SIG-M5 (cell line): Measurements from ENCODE around the gene PRSS16.
"Not testable (repeated sequence)": the region's sequence is repeated elsewhere in the genome, so short reads cannot be mapped to it uniquely, and the experiment has no call there.

Experiments used
- DNase-seq: peaks from one replicate; lab custom pipeline; 2025; lab: John Stamatoyannopoulos, UW

PRSS16 gene

DNA sequence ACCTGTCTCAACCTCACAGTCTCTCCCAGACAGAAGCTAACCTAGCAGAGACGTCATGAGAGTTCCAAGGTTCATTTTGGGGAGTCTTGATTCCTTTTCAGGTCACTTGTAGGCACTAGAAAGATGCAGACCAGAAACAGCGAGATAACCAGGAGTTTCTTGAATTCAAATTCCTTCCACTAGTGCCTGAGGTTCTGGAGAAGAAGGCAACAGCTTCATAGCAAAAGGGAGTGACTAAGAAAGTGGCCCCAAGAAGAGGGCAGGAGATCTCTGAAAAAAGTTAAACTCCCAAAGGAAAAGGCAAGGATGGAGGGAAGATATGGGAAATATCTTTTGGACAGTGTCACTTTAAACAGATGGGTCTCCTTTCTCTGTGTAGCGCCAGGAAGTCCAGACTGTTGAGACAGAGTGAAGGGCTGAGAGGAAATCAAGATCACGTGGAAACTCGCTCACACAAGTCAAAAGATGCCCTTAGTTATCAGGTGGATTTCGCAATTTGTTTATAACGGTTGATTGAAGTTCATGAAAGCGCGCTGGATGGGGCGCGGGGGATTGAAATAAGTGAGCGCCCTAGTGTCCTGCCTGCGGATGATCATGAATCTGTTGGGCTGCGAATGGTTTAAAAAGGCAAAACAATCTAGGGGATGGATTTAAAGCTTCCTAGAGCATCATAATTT, 4.8 kb upstream of the PRSS16 start:
- DNase-seq = no peak

DNA sequence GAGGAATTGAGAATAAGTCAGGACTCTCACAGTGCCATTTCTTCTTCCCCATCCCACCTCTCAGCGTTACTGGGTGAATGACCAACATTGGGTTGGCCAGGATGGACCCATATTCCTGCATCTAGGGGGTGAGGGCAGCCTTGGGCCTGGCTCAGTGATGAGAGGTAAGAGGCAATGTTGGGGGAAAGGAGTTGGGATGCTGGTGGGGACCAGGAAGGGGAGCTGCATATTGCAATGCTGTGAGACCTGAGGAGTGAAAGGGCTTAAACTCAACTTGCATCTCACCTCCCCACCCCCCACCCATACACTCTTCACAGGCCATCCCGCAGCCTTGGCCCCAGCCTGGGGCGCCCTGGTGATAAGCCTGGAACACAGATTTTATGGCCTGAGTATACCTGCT, 1.3 kb downstream of the PRSS16 start:
- DNase-seq = no peak

DNA sequence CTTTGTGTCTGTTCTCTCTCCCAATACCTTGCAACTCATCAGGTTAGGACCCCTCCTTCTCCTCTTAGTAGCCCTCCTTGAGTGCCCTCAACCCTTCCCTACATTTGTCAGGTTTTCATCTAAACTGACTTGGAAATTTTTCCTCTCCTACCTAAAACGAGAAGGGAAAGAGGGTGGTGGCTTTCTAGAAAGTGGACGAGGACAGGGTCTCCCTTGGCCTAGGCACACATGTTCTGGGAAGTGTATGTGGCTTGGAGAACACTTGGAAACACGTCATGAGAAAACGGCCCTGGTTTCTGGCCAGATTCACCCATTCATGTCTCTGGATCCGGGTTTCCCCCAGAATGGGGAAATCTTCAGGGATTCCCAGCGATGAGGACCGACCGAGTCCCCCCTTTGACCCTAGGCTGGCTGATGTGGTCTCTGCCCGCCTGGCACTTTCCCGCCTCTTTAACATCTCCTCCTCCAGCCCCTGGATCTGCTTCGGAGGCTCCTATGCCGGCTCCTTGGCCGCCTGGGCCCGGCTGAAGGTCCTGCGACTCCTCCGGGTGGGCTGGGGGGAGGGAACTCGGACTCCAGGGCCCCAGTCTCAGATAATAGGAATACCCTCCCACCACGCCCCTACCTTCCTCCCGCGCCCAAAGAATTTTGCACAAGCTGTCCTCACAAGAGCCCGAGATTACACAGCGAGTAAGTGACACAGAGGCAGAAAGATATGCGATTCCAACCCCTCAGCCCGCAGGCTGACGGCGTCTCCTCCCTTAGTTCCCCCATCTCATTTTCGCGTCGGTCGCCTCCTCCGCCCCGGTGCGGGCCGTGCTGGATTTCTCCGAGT, 3.0 kb downstream of the PRSS16 start:
- DNase-seq = no peak

DNA sequence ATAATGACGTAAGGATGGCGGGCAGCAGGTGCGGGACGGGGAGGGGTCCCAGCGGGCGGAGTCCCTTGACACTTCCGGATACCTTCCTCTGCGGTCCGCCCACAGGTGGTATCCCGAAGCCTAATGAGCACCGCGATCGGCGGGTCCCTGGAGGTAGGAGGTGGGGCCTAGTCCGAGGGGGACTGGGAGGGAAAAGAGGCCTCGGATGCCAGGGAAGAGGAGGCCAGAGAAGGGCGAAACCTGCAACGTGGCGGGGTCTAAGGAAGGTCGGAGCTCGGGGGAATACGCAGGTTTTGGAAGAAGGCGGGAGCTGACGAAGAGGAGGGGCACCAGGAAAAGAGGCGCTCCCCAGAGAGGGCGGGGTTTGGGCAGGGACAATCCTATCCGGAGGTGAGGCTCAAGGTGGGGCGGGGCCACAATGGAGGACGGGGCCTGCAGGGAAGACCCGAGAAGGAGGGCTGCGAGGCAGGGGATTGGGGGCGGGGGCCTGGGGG, 3.7 kb downstream of the PRSS16 start:
- DNase-seq = no peak

DNA sequence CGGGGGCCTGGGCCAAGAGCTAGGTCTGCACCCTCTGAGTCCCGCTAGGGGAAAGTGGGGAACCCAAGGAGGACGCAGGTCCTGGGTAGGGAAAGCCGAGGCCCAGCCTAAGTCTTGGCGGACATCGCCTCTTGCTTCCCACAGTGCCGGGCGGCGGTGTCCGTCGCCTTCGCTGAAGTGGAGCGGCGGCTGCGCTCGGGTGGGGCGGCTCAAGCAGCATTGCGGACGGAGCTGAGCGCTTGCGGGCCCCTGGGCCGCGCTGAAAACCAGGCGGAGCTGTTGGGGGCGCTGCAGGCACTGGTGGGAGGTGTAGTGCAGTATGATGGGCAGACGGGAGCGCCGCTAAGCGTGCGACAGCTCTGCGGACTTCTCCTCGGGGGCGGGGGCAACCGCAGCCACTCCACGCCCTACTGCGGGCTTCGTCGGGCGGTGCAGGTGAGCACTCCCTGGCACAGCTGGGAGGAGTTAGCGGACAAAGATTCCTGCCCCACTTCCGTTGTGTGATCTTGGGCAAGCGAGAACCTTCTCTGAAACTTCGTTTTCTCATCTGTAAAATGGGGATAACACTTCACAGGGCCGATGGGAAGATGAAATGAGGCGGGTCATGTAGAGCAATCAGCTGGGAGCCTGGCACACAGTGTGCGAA, 4.2 kb downstream of the PRSS16 start:
- peak; percentile 30 for DNase-seq

DNA sequence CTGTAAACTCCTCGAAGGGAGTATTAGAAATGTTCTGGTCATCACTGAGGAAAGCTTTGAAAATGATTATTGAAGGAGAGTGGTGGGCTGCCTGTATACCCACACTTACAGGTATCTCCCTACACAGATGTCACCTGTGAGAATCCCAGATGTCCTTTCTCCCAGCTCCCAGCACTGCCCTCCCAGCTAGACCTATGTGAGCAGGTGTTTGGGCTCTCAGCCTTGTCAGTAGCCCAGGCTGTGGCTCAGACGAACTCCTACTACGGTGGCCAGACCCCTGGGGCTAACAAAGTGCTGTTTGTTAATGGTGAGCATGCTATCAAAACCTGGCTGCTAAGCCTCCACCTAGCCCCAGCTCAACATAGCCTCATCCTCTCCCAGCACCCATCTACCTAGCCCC, 7.1 kb downstream of the PRSS16 start:
- DNase-seq = no peak

DNA sequence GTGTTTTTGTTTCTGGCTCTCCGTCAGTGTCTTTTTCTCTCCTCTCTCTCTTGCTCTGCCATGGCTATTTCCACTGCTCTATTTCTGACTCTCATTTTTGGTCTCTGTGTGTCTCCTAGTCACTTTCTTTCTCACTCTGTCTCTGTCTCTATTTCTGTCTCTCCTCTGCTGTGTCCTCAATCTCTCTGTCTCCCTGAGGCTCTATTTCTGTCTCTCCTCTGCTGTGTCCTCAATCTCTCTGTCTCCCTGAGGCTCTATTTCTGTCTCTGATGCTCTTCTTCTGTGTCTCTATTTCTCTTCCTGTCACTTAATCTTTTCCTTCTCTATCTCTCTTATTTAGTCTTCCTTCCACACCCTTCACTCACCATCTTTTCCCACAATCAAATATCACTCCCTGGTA, 8.4 kb downstream of the PRSS16 start:
- no peak for DNase-seq

DNA sequence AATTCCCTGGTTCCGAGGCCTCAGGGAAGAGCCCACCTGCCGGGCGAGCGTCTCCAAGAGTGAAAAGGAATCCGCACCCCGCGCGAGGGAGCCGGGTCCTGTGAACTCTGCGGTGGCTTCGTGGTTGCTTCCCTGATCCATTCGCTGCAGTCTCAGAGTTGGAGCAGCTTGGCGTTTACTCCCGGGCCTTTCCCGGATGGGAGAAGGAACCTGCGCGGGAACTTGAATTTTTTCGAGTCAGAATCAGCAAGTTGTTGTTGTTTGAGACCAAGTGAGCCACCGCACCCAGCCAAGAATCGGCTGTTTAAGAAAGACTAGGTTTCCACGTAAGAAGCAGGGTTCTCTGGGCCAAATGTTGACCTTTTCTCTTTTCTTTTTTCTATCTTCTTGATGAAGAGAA, 12.9 kb downstream of the PRSS16 start:
- DNase-seq = no peak

DNA sequence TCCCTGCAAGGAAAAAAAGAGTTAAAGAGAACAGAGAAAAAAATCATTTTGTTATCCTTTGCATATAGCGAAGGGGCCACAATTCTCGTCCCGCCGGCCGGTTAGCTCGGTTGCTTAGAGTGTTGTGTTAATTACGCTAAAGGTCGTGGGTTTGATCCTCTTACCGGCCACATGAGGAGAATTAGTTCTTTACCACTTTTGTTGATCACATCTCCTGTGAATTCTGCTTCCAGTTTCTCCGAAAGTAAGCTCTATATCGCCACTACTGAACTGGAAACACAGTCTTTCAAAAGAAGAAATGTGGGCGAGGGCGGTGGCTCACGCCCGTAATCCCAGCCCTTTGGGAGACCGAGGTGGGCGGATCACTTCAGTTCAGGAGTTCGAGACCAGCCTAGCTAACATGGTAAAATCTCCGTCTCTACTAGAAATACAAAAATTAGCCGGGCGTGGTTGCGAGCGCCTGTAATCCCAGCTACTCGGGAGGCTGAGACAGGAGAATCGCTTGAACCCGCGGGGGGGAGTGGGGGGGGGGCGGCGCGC, 13.4 kb downstream of the PRSS16 start:
- no peak for DNase-seq

DNA sequence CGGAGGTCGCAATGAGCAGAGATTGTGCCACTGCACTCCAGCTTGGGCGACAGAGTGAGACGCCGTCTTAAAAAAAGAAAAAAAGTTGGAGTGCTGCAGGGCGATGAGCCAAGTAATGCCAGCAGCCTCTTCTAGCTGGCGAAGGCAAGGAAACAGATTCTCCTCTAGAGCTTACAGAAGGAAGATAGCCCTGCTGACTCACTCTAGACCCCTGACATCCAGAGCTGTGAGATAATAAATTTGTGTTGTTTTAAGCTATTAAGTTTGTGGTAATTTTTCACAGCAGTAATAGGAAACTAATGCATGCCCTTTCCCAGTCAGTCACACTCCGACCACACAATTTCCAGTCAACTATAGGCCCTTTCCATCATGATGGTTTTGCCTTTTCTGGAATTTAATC, 16.4 kb downstream of the PRSS16 start:
- DNase-seq = no peak

DNA sequence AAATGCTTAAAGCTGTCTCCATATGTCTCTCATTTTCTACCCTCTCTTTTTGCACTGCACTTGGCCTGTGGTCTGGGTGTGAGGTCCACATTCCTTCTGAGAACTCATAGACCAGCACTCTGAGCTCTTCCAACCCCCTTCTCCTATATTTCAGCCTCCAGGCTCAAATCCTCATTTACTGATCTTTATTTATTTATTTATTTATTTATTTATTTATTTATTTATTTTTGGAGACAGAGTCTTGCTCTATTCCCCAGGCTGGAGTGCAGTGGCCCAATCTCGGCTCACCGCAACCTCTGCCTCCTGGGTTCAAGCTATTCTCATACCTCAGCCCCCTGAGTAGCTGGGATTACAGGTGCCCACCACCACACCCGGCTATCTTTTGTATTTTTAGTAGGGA, 19.5 kb downstream of the PRSS16 start:
- not testable (repeated sequence) for DNase-seq

DNA sequence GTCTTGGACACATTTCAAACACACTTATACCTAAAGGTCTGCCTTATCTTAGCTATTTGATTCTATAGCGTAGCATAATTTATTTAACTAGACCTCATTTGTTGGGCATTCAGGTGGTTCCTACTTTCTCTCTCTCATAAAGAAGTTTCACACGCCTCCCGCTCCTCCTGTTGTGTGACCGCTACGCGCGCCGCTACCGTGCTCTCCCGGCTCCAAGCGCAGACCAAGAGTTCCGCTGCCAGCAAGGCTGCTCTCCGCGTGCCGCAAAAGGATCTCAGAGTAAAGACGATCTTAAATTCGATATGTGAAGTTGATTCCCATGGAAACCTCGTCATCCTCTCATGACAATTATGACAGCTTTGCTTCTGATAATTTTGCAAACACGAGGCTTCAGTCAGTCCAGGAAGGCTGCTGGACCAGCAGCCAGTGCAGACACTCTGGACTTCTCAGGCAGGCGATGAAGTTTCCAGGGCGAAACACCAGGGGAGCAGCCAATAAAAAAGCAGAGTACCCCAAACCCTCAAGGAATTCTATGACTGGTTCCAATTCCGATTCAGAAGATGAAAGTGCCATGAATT, 20.4 kb downstream of the PRSS16 start:
- no peak for DNase-seq

DNA sequence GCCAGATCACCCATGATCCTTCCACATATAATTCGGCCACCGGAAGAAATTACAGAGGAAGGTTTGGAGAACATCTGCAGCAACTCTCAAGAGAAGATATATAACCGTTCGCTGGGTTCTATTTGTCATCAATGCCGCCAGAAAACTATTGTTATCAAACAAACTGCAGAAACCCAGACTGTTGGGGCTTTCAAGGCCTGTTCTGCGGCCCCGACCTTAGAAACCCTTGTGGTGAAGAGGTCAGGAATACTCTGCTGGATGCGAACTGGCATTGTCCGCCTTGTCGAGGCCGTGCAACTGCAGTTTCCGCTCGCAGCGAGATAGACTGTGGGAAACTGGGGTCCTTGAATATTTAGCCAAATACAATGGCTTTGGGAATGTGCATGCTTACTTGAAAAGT, 21.3 kb downstream of the PRSS16 start:
- DNase-seq = no peak

DNA sequence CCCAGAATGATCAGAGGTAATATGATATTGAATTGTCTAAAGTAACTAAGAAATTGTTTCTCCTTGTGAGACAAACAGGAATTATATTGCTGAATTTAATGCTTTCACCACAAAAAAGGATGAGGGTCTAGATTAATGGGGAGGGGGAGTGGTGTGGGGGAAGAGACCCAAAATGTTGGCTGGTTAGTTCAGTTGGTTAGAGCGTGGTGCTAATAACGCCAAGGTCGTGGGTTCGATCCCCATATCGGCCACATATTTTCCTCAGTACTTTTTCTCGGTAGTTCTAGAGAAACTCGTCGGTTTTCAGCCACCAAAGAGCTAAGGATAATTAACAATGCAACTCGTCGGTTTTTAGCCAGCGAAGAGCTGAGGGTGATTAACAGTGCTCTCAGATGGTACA, 26.3 kb downstream of the PRSS16 start:
- no peak for DNase-seq

DNA sequence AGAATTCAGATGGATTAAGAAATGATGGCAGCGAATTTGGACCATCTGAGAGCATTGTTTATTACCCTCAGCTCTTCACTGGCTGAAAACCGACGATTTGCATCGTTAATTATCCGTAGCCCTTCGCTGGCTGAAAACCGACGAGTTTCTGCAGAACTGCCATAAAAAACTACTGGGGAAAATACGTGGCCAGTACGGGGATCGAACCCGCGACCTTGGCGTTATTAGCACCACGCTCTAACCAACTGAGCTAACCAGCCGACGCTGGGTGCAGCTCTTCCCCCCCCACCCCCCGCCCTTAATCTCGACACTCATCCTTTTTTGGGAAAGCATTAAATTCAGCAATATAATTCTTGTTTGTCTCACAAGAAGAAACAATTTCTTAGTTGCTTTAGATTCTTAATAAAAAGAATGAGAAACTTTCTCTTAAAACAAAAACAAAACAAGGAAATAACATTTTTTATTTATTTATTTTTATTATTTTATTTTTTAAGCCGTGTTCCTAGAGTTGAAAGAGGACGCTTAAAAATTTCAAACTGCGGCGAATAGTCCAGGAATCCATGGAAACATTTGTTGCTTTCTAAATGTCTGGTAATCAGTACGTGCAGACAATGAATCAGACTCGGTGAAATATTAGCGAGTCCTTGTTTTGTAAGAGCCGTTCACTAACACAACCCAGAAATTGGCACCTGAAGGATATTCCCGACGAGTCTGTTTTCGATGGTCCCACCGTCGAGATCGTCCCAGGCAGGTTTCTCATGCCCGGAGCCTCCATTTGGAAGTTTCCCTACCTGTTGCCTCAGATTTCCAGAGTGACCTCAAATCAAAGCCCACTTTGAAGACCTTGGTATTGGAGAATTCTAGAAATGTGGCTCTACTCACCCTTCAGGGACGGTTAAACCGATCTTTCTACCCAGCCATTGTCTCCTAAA, 27.8 kb downstream of the PRSS16 start:
- no peak for DNase-seq

DNA sequence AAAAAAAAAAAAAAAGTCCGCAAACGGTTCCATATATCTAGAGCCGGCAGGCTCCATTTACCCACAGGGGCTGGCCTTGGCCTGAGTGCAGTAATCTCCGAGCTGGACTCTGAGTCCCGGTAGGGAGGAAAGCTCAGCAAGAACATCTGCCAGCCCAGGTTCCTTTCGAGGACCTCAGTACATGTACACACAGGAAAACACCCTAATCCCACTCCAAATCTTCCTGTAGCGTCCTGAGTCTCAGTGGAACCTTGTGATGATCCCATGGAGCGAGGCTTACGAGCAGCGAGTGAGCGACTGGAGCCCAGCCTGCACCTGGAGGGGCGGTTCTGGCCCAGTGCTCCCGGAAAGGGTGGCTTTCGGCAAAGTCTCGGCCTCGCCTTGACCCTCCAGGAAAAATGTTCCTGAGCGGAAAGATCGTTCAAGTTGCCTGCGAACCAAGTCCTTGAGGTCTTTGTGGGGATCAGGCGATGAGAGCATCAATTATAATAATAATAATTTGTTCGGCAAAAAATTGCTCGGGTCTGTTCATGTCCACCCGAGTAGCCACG, 32.1 kb downstream of the PRSS16 start:
- DNase-seq = no peak

DNA sequence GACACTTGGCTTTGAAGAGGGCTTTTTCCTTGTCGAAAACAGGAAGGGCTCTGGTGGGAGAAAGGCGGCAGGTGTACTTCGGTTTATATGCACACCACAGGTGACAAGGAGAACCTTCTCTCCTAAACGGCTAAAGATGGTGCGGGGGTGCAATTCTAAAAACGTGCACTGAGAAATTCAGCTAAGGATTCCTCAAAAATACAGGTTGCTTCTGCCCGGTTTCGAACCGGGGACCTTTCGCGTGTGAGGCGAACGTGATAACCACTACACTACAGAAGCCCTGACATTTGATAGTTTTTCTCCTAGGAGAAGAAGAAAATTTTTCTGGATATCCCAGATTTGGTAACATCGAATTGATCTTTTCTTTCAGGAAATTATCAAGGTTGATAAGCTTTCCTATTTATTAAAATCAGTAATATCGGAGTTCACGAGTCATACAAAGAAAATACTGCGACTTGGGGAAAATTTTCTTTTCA, 32.6 kb downstream of the PRSS16 start:
- no peak for DNase-seq

DNA sequence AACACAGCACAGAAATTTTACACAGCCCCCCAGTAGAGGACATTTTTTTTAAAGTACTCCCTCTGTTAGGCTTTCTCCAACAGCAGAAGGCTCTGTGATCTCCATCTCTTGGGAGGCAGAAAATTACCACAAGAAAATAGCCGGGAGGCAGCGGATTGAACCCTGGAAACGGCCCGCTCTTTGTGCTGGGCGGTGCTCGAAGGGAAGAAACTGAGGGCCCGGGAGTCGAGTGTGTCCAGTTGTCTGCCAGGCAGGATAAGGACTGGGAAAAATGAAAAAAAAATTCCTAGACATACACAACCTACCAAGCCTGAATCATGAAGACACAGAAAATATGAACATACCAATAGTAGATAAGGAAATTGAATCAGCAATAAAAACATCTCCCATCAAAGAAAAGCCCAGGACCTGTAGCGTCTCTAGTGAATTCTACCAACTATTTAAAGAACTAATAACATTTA, 33.1 kb downstream of the PRSS16 start:
- no peak for DNase-seq

DNA sequence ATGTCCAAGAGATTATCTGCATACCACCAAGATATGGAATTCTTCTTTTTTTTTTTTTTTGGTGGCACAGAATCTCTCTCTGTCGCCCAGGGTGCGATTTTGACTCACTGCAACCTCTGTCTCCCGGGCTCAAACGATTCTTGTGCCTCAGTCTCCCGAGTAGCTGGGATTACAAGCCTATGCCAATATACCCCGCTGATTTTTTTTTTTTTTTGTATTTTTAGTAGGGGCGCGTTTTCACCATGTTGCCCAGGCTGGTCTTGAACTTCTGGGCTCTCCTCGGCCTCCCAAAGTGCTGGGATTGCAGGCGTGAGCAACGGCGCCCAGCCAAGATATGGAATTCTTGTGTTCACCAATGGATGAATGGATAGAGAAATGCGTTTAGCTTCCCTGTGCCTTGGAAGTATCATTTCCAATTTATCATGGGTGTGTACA, 33.6 kb downstream of the PRSS16 start:
- no peak for DNase-seq

DNA sequence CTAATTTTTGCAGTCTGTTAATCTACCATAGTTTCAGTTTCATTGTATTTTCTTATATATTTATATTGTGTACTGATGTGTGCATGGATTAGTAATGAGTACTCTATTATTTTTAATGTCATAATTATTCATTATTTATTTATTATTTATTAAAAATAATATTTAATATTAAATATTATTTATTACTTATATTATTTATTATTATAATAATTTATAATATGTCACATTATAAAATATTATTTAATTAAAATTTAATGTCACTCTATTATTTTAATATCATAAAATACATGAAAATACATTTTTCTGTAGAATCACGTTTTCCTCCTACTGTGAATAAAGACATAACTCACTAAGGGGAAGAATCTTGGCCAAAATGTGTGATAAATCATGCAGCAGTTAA, 34.1 kb downstream of the PRSS16 start:
- DNase-seq = no peak

DNA sequence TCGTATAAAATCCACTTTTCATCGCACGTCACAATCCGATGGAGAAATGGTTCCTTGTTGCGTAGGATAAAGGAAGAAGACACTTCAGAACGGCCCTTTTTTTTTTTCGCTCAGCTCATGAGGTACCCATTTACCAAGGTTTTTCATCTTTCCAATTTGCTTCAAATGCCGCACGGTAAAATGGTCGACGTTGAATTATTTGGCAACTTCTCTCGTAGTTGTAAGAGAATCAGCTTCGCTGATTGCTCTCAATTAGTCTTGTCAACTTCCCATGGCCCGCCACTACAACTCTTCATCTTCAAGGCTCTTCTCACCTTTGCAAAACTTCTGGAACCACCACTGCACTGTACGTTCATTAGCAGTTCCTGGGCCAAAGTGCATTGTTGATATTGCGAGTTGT, 35.8 kb downstream of the PRSS16 start:
- no peak for DNase-seq
